Epithelial cell of esophagus (primary cell): ENCODE results near the gene CHSY3.

Source experiments
- DNase-seq: peaks from one replicate; pipeline ENCODE4 v3.0.0; 2010; ENCODE audit warnings: low read depth
- H3K4me3 ChIP-seq: 2 replicates; pipeline ENCODE4 v1.5.1; 2011; ENCODE audit warnings: mild to moderate bottlenecking, low read length, control low read depth
- CTCF ChIP-seq: IDR thresholded peaks from 2 replicates; pipeline ENCODE4 v1.5.1; 2011; ENCODE audit warnings: low read depth, mild to moderate bottlenecking, low read length, control low read depth, inconsistent platforms; ENCODE audit not compliant: insufficient read depth; ENCODE audit errors: missing control alignments

Gene CHSY3

GRCh38 chr5:130116972-130117371, 212.7 kb downstream of the CHSY3 start:
- DNase-seq: no peak
- TF ChIP-seq CTCF: no peak
- H3K4me3 ChIP-seq: no peak overlapping the region

GRCh38 chr5:130126746-130127145, 222.5 kb downstream of the CHSY3 start:
- H3K4me3 ChIP-seq: no peak overlapping the region
- no peak for DNase-seq
- TF ChIP-seq CTCF: no peak

- DNase-seq: peak; percentile 80
- no peak overlapping the region for H3K4me3 ChIP-seq
- no peak for TF ChIP-seq CTCF
Observed at GRCh38 chr5:130135506-130135905, 231.2 kb downstream of the CHSY3 start.

- no peak for TF ChIP-seq CTCF
Observed at GRCh38 chr5:130136300-130136699, 232.0 kb downstream of the CHSY3 start.

GRCh38 chr5:130137681-130138080, 233.4 kb downstream of the CHSY3 start:
- DNase-seq: no peak
- H3K4me3 ChIP-seq: no peak overlapping the region
- TF ChIP-seq CTCF: no peak

More at GRCh38 chr5:130136300-130136699, 232.0 kb downstream of the CHSY3 start:
- no peak overlapping the region for H3K4me3 ChIP-seq
- DNase-seq: no peak

GRCh38 chr5:130138406-130139045, 234.3 kb downstream of the CHSY3 start:
- TF ChIP-seq CTCF: no peak
- peak; percentile 15 for DNase-seq
- H3K4me3 ChIP-seq: no peak overlapping the region
